GM23338 (cell line): Measurements from ENCODE around the gene EEPD1. TPM values are rescaled to one million over a fixed set of nuclear protein-coding genes. Genes with fewer than 3 reads are reported as not detected.

Experiments used
- ATAC-seq: fragments of 200-7000 bp; cut with Tn5 transposase; 3 replicates; pipeline ENCODE4 v1.9.1; 2020
- DNase-seq: peaks from one replicate; pipeline ENCODE4 v3.0.0-alpha.2; 2015; ENCODE audit warnings: low spot score
- H2AFZ ChIP-seq: fragments of 200-600 bp; sonication (generic); 2 replicates; pipeline ENCODE4 v1.8.0; 2016; ENCODE audit warnings: antibody characterized with exemption, mild to moderate bottlenecking, moderate library complexity
- H3F3A ChIP-seq: fragments of 200-600 bp; sonication (generic); replicated peaks from 2 replicates; pipeline ENCODE4 v1.8.0; 2017; ENCODE audit warnings: antibody characterized with exemption, mixed run types, low read depth
- H3K27ac ChIP-seq: fragments of 200-600 bp; sonication (generic); 2 replicates; pipeline ENCODE4 v1.6.1; 2016; ENCODE audit warnings: low read depth
- H3K27me3 ChIP-seq: fragments of 200-600 bp; sonication (generic); 2 replicates; pipeline ENCODE4 v1.8.0; 2016; ENCODE audit warnings: mild to moderate bottlenecking, mixed run types, moderate library complexity; ENCODE audit not compliant: insufficient read depth
- H3K36me3 ChIP-seq: fragments of 200-600 bp; sonication (generic); 2 replicates; pipeline ENCODE4 v1.8.0; 2016; ENCODE audit warnings: mild to moderate bottlenecking; ENCODE audit not compliant: insufficient read depth
- H3K4me1 ChIP-seq: fragments of 200-600 bp; sonication (generic); 2 replicates; pipeline ENCODE4 v1.8.0; 2016; ENCODE audit warnings: mild to moderate bottlenecking, moderate library complexity; ENCODE audit not compliant: insufficient read depth
- H3K4me2 ChIP-seq: fragments of 200-600 bp; sonication (generic); 2 replicates; pipeline ENCODE4 v1.7.1; 2017; ENCODE audit warnings: mixed run types
- H3K4me3 ChIP-seq: fragments of 200-600 bp; sonication (generic); 2 replicates; pipeline ENCODE4 v1.6.1; 2016; ENCODE audit warnings: mixed run types
- H3K79me2 ChIP-seq: fragments of 200-600 bp; sonication (generic); replicated peaks from 2 replicates; pipeline ENCODE4 v1.8.0; 2017; ENCODE audit warnings: mild to moderate bottlenecking; ENCODE audit not compliant: insufficient read depth
- H3K9me2 ChIP-seq: fragments of 200-600 bp; sonication (generic); 2 replicates; pipeline ENCODE4 v1.8.0; 2017; ENCODE audit not compliant: insufficient read depth
- H4K20me1 ChIP-seq: fragments of 200-600 bp; sonication (generic); replicated peaks from 2 replicates; pipeline ENCODE4 v1.8.0; 2017; ENCODE audit warnings: mild to moderate bottlenecking; ENCODE audit not compliant: insufficient read depth
- H3K27ac Mint-ChIP-seq: 2 replicates; pipeline ENCODE4 v1.8.0; 2020; ENCODE audit warnings: inconsistent platforms, mild to moderate bottlenecking, moderate library complexity, mixed read lengths
- H3K27me3 Mint-ChIP-seq: 3 replicates; pipeline ENCODE4 v1.8.0; 2022; ENCODE audit warnings: low read depth, mild to moderate bottlenecking, moderate library complexity, mixed read lengths, inconsistent platforms; ENCODE audit not compliant: insufficient read depth, poor library complexity
- H3K36me3 Mint-ChIP-seq: 3 replicates; pipeline ENCODE4 v1.8.0; 2021; ENCODE audit warnings: low read depth, mild to moderate bottlenecking, inconsistent platforms, moderate library complexity, mixed read lengths
- H3K4me1 Mint-ChIP-seq: 3 replicates; pipeline ENCODE4 v1.8.0; 2020; ENCODE audit warnings: mild to moderate bottlenecking, inconsistent platforms, mixed read lengths
- H3K4me3 Mint-ChIP-seq: 3 replicates; pipeline ENCODE4 v1.8.0; 2021; ENCODE audit warnings: moderate library complexity, mild to moderate bottlenecking, inconsistent platforms, mixed read lengths
- H3K9me3 Mint-ChIP-seq: 3 replicates; pipeline ENCODE4 v1.8.0; 2020; ENCODE audit warnings: moderate library complexity, mild to moderate bottlenecking, inconsistent platforms, mixed read lengths
- EZH2phosphoT487 ChIP-seq: fragments of 200-600 bp; sonication (generic); IDR thresholded peaks from one replicate; pipeline ENCODE4 v1.8.1; 2018; ENCODE audit warnings: antibody characterized with exemption; ENCODE audit not compliant: unreplicated experiment
- JUNB ChIP-seq: IDR thresholded peaks from one replicate; pipeline ENCODE4 v1.6.1; 2016; ENCODE audit warnings: antibody characterized with exemption; ENCODE audit not compliant: unreplicated experiment
- POLR2AphosphoS5 ChIP-seq: IDR thresholded peaks from 2 replicates; pipeline ENCODE4 v1.6.1; 2016; ENCODE audit warnings: antibody characterized with exemption, low read depth
- STAT1 ChIP-seq: IDR thresholded peaks from one replicate; pipeline ENCODE4 v1.6.1; 2016; ENCODE audit warnings: antibody characterized with exemption; ENCODE audit not compliant: unreplicated experiment
- polyA plus RNA-seq: library from polyadenylated mRNA; unstranded; fragments of >200 nt; fragmentation: Nextera tagmentation; extraction: Ambion mirVana; gene quantifications from 2 replicates; pipeline ENCODE4 v1.2.1, GENCODE V29; 2016
- total RNA-seq: library from RNA; depleted of rRNA; stranded (reverse); fragments of >200 nt; shearing (Covaris generic); gene quantifications from 2 replicates; pipeline ENCODE4 v1.2.3, GENCODE V29; 2014
- TF ChIP-seq, protein P1 (sequence below): IDR thresholded peaks from 2 replicates; pipeline ENCODE4 v1.6.1; 2016; ENCODE audit warnings: antibody characterized with exemption
- TF ChIP-seq, protein P2 (sequence below): IDR thresholded peaks from one replicate; pipeline ENCODE4 v1.6.1; 2018; ENCODE audit warnings: antibody characterized with exemption; ENCODE audit not compliant: unreplicated experiment
- TF ChIP-seq, protein P3 (sequence below), 2 experiments: fragments of 200-600 bp in 1 of 2; sonication (generic) in 1 of 2; conservative IDR thresholded peaks; 2 replicates each; pipeline versions ENCODE4 v1.5.1 to v1.6.1; 2016 to 2017; ENCODE audit warnings: antibody characterized with exemption in 2 of 2, low read depth in 2 of 2, mild to moderate bottlenecking in 2 of 2, moderate library complexity in 1 of 2
- TF ChIP-seq, protein P4 (sequence below): fragments of 250-450 bp; sonication (Bioruptor Pico); IDR thresholded peaks from 2 replicates; pipeline ENCODE4 v1.5.0; 2020; ENCODE audit warnings: mild to moderate bottlenecking, moderate library complexity

EEPD1 gene
- total and polyA plus RNA-seq, 2 experiments from 2014 or later: 4.1 to 17.1 TPM

DNA sequence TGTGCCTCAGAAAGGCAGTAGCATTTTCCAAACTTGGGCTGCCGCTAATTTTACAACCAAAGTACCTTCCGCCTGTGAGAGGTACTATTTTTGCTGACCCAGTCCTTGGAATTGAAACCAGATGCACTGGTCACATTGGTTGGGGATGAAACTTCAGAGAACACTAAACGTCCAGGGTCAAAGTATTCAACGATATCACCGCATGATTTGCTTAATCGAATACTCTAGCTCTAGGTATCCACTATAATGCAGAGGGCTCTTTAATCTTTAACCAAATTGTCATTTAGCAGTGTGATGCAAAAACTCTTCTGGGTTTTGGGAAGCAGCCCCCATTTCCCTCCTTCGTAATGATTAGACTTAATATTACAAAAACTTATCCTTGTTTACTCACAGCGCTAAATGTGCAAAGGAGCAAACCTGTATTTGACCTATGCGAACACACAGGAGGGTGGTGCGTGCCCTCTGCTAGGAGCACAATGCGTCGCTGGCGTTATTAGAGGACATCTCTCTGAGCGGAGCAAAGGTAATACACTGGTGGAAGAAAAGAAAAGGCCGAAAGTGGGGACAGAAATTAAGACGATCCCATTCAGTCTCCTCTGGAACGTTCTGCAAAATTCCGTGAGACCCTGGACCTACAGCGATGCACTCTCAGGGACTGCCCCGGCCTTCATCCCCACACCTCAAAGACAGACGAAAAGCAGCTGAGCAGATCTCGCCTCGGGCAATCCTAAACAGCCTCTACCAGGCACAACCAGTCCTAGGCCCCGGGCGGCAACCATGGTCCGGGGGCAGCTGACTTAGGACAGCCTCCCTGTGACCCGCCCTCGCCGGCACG, 916 bp upstream of the EEPD1 start (continued):
- TF ChIP-seq, protein P1, sequence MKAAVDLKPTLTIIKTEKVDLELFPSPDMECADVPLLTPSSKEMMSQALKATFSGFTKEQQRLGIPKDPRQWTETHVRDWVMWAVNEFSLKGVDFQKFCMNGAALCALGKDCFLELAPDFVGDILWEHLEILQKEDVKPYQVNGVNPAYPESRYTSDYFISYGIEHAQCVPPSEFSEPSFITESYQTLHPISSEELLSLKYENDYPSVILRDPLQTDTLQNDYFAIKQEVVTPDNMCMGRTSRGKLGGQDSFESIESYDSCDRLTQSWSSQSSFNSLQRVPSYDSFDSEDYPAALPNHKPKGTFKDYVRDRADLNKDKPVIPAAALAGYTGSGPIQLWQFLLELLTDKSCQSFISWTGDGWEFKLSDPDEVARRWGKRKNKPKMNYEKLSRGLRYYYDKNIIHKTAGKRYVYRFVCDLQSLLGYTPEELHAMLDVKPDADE: no peak
- TF ChIP-seq EZH2phosphoT487: no peak
- TF ChIP-seq, protein P2, sequence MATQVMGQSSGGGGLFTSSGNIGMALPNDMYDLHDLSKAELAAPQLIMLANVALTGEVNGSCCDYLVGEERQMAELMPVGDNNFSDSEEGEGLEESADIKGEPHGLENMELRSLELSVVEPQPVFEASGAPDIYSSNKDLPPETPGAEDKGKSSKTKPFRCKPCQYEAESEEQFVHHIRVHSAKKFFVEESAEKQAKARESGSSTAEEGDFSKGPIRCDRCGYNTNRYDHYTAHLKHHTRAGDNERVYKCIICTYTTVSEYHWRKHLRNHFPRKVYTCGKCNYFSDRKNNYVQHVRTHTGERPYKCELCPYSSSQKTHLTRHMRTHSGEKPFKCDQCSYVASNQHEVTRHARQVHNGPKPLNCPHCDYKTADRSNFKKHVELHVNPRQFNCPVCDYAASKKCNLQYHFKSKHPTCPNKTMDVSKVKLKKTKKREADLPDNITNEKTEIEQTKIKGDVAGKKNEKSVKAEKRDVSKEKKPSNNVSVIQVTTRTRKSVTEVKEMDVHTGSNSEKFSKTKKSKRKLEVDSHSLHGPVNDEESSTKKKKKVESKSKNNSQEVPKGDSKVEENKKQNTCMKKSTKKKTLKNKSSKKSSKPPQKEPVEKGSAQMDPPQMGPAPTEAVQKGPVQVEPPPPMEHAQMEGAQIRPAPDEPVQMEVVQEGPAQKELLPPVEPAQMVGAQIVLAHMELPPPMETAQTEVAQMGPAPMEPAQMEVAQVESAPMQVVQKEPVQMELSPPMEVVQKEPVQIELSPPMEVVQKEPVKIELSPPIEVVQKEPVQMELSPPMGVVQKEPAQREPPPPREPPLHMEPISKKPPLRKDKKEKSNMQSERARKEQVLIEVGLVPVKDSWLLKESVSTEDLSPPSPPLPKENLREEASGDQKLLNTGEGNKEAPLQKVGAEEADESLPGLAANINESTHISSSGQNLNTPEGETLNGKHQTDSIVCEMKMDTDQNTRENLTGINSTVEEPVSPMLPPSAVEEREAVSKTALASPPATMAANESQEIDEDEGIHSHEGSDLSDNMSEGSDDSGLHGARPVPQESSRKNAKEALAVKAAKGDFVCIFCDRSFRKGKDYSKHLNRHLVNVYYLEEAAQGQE: no peak

DNA sequence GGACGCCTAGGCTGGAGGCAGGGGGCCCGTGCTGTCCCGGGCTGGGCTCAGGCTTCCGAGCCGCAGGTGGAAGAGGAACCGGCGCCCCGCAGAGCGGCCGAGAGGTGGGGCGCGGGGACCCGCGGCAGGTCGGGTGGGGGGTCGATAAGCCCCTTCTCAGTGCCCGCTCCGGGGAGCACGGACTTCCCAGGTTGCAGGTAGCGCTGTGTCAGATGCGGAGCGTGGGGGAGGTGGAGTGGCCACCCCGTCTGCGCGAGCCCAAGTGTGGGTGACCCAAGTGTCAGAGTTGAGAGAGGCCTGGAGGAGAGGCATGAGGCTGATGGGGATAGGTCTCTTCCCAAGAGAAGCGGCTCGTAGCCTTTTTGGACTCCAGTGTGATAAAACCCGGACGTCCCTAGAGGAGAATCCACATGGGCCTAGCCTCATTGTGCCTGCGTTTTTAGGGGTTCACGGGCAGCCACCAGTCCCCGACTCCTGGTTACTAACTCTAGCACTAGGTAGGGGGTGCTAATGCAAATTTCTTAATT, 580 bp downstream of the EEPD1 start:
- Histone ChIP-seq H3K27ac (no peak overlapping the region), H3K36me3 (no peaks in the 10 kb centered on the region), H3F3A (no peaks in the 10 kb centered on the region), H3K9me2 (0 out of 2 replicates have a peak, but pooled peaks cover 4% of the 10 kb centered on the region), H4K20me1 (no peaks in the 10 kb centered on the region; the same call in 1 of the 2 replicates), H3K4me1 (peaks cover 21% of the 10 kb centered on the region), H3K27me3 (peaks cover 6% of the 10 kb centered on the region; the same call in 1 of the 2 replicates), H3K79me2 (peaks cover 6% of the 10 kb centered on the region; the same call in 1 of the 2 replicates), H3K4me2 (peak overlapping the region; percentile 93), H3K4me3 (peak overlapping the region; percentile 93), H2AFZ (peak overlapping the region; percentile 95)
- peaks cover 14% of the 10 kb centered on the region for H3K27me3 Mint-ChIP-seq
- peaks cover 2% of the 10 kb centered on the region; the same call in 1 of the 3 replicates for H3K9me3 Mint-ChIP-seq
- H3K4me1 Mint-ChIP-seq: peaks cover 36% of the 10 kb centered on the region
- peak overlapping the region; percentile 82 for H3K4me3 Mint-ChIP-seq
- H3K27ac Mint-ChIP-seq: no peak overlapping the region
- H3K36me3 Mint-ChIP-seq: peaks cover 3% of the 10 kb centered on the region
- ATAC-seq: peak; percentile 1
- DNase-seq: peak; percentile 41
- TF ChIP-seq STAT1 (no peak), POLR2AphosphoS5 (no peak), JUNB (no peak)
- TF ChIP-seq, protein P3, sequence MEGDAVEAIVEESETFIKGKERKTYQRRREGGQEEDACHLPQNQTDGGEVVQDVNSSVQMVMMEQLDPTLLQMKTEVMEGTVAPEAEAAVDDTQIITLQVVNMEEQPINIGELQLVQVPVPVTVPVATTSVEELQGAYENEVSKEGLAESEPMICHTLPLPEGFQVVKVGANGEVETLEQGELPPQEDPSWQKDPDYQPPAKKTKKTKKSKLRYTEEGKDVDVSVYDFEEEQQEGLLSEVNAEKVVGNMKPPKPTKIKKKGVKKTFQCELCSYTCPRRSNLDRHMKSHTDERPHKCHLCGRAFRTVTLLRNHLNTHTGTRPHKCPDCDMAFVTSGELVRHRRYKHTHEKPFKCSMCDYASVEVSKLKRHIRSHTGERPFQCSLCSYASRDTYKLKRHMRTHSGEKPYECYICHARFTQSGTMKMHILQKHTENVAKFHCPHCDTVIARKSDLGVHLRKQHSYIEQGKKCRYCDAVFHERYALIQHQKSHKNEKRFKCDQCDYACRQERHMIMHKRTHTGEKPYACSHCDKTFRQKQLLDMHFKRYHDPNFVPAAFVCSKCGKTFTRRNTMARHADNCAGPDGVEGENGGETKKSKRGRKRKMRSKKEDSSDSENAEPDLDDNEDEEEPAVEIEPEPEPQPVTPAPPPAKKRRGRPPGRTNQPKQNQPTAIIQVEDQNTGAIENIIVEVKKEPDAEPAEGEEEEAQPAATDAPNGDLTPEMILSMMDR (conservative IDR thresholded peaks at IDR 0.05; ENCODE audit: low read depth in 2 of 2): no peak
- TF ChIP-seq, protein P1: no peak
- TF ChIP-seq, protein P4, sequence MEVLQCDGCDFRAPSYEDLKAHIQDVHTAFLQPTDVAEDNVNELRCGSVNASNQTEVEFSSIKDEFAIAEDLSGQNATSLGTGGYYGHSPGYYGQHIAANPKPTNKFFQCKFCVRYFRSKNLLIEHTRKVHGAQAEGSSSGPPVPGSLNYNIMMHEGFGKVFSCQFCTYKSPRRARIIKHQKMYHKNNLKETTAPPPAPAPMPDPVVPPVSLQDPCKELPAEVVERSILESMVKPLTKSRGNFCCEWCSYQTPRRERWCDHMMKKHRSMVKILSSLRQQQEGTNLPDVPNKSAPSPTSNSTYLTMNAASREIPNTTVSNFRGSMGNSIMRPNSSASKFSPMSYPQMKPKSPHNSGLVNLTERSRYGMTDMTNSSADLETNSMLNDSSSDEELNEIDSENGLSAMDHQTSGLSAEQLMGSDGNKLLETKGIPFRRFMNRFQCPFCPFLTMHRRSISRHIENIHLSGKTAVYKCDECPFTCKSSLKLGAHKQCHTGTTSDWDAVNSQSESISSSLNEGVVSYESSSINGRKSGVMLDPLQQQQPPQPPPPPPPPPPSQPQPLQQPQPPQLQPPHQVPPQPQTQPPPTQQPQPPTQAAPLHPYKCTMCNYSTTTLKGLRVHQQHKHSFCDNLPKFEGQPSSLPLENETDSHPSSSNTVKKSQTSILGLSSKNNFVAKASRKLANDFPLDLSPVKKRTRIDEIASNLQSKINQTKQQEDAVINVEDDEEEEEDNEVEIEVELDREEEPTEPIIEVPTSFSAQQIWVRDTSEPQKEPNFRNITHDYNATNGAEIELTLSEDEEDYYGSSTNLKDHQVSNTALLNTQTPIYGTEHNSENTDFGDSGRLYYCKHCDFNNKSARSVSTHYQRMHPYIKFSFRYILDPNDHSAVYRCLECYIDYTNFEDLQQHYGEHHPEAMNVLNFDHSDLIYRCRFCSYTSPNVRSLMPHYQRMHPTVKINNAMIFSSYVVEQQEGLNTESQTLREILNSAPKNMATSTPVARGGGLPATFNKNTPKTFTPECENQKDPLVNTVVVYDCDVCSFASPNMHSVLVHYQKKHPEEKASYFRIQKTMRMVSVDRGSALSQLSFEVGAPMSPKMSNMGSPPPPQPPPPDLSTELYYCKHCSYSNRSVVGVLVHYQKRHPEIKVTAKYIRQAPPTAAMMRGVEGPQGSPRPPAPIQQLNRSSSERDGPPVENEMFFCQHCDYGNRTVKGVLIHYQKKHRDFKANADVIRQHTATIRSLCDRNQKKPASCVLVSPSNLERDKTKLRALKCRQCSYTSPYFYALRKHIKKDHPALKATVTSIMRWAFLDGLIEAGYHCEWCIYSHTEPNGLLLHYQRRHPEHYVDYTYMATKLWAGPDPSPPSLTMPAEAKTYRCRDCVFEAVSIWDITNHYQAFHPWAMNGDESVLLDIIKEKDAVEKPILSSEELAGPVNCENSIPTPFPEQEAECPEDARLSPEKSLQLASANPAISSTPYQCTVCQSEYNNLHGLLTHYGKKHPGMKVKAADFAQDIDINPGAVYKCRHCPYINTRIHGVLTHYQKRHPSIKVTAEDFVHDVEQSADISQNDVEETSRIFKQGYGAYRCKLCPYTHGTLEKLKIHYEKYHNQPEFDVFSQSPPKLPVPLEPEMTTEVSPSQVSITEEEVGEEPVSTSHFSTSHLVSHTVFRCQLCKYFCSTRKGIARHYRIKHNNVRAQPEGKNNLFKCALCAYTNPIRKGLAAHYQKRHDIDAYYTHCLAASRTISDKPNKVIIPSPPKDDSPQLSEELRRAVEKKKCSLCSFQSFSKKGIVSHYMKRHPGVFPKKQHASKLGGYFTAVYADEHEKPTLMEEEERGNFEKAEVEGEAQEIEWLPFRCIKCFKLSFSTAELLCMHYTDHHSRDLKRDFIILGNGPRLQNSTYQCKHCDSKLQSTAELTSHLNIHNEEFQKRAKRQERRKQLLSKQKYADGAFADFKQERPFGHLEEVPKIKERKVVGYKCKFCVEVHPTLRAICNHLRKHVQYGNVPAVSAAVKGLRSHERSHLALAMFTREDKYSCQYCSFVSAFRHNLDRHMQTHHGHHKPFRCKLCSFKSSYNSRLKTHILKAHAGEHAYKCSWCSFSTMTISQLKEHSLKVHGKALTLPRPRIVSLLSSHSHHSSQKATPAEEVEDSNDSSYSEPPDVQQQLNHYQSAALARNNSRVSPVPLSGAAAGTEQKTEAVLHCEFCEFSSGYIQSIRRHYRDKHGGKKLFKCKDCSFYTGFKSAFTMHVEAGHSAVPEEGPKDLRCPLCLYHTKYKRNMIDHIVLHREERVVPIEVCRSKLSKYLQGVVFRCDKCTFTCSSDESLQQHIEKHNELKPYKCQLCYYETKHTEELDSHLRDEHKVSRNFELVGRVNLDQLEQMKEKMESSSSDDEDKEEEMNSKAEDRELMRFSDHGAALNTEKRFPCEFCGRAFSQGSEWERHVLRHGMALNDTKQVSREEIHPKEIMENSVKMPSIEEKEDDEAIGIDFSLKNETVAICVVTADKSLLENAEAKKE: no peak
